Mesothelial cell of epicardium (in vitro differentiated cells): ENCODE results near the gene IER5. TPM values are rescaled to one million over a fixed set of nuclear protein-coding genes. Genes with fewer than 3 reads are reported as not detected.
"Not testable (repeated sequence)": the region's sequence is repeated elsewhere in the genome, so short reads cannot be mapped to it uniquely, and the experiment has no call there.

Experiments
- DNase-seq, 2 experiments: peaks; one replicate each; pipeline ENCODE4 v3.0.0; 2021; ENCODE audit warnings: low spot score in 2 of 2; ENCODE audit not compliant: unreplicated experiment in 2 of 2
- H3K27ac Mint-ChIP-seq: 2 replicates; pipeline ENCODE4 v1.8.0; 2021; ENCODE audit warnings: mixed read lengths
- H3K27me3 Mint-ChIP-seq: 2 replicates; pipeline ENCODE4 v1.8.0; 2021; ENCODE audit warnings: low read depth, mixed read lengths
- H3K36me3 Mint-ChIP-seq: 2 replicates; pipeline ENCODE4 v1.8.0; 2021; ENCODE audit warnings: mixed read lengths
- H3K4me1 Mint-ChIP-seq: 2 replicates; pipeline ENCODE4 v1.8.0; 2021; ENCODE audit warnings: mixed read lengths
- H3K4me3 Mint-ChIP-seq: 2 replicates; pipeline ENCODE4 v1.8.0; 2021; ENCODE audit warnings: mild to moderate bottlenecking, moderate library complexity, mixed read lengths
- H3K9me3 Mint-ChIP-seq: 2 replicates; pipeline ENCODE4 v1.8.0; 2021; ENCODE audit warnings: mixed read lengths
- CTCF ChIP-seq: fragments of 200-600 bp; sonication (generic); IDR thresholded peaks from one replicate; pipeline ENCODE4 v1.5.0; 2021; ENCODE audit warnings: antibody characterized with exemption; ENCODE audit not compliant: unreplicated experiment
- total RNA-seq: library from RNA; stranded (reverse); gene quantifications from 3 replicates; pipeline ENCODE4 v1.2.1, GENCODE V29; 2021

IER5 gene
- total RNA-seq, 1 donor from 2014 or later = 14.1 TPM

GRCh38 chr1:181049378-181049777 is 39.1 kb upstream of the IER5 start:
- Mint-ChIP-seq H3K27ac (no peak overlapping the region), H3K9me3 (no peaks in the 10 kb centered on the region), H3K36me3 (no peaks in the 10 kb centered on the region), H3K27me3 (no peaks in the 10 kb centered on the region), H3K4me3 (no peak overlapping the region), H3K4me1 (peaks cover 8% of the 10 kb centered on the region)
- no peak for DNase-seq
- TF ChIP-seq CTCF = no peak

GRCh38 chr1:181050922-181051321 is 37.6 kb upstream of the IER5 start:
- no peaks in the 10 kb centered on the region for H3K36me3 Mint-ChIP-seq
- no peaks in the 10 kb centered on the region for H3K27me3 Mint-ChIP-seq
- no peak for DNase-seq
- no peaks in the 10 kb centered on the region for H3K9me3 Mint-ChIP-seq
- H3K4me1 Mint-ChIP-seq = no peaks in the 10 kb centered on the region
- TF ChIP-seq CTCF = no peak
- H3K4me3 Mint-ChIP-seq = no peak overlapping the region
- H3K27ac Mint-ChIP-seq = no peak overlapping the region

DNA sequence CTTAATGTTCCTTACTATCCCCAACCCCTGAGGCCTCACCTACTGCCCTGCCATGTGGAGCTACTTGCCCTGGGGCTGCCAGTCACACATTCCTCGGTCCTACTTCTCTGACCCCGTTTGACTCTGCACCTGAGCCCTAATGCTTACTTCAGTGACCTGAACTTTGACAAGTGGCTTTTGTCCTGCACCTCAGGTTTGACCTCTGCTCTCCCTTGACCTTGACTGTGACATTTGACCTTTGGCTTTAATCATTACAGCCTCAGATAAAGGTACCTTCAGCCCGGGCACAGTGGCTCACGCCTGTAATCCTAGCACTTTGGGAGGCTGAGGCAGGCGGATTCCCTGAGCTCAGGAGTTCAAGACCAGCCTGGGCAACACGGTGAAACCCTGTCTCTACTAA is 31.9 kb upstream of the IER5 start:
- peaks cover 2% of the 10 kb centered on the region for H3K4me1 Mint-ChIP-seq
- H3K4me3 Mint-ChIP-seq = no peak overlapping the region
- no peak for DNase-seq
- no peaks in the 10 kb centered on the region for H3K36me3 Mint-ChIP-seq
- no peak for TF ChIP-seq CTCF
- no peaks in the 10 kb centered on the region for H3K27me3 Mint-ChIP-seq
- peaks cover 13% of the 10 kb centered on the region for H3K9me3 Mint-ChIP-seq
- H3K27ac Mint-ChIP-seq = no peak overlapping the region

GRCh38 chr1:181057079-181057478 is 31.4 kb upstream of the IER5 start:
- no peak overlapping the region for H3K4me3 Mint-ChIP-seq
- peaks cover 2% of the 10 kb centered on the region for H3K4me1 Mint-ChIP-seq
- H3K27me3 Mint-ChIP-seq = no peaks in the 10 kb centered on the region
- no peak for DNase-seq
- no peak for TF ChIP-seq CTCF
- no peak overlapping the region for H3K27ac Mint-ChIP-seq
- no peaks in the 10 kb centered on the region for H3K36me3 Mint-ChIP-seq
- peaks cover 13% of the 10 kb centered on the region for H3K9me3 Mint-ChIP-seq

GRCh38 chr1:181059435-181059834 is 29.1 kb upstream of the IER5 start:
- H3K4me1 Mint-ChIP-seq = peaks cover 18% of the 10 kb centered on the region
- DNase-seq = no peak
- no peaks in the 10 kb centered on the region for H3K36me3 Mint-ChIP-seq
- H3K27me3 Mint-ChIP-seq = no peaks in the 10 kb centered on the region
- peaks cover 13% of the 10 kb centered on the region for H3K9me3 Mint-ChIP-seq
- no peak overlapping the region for H3K27ac Mint-ChIP-seq
- no peak for TF ChIP-seq CTCF
- H3K4me3 Mint-ChIP-seq = no peak overlapping the region

- H3K4me1 Mint-ChIP-seq = peaks cover 19% of the 10 kb centered on the region
- peaks cover 13% of the 10 kb centered on the region for H3K9me3 Mint-ChIP-seq
- H3K36me3 Mint-ChIP-seq = no peaks in the 10 kb centered on the region
- DNase-seq = no peak
- no peak for TF ChIP-seq CTCF
- H3K4me3 Mint-ChIP-seq = no peak overlapping the region
- no peak overlapping the region for H3K27ac Mint-ChIP-seq
- no peaks in the 10 kb centered on the region for H3K27me3 Mint-ChIP-seq
These were observed 28.4 kb upstream of the IER5 start for GRCh38 chr1:181060066-181060465.

- not testable (repeated sequence) for H3K27ac Mint-ChIP-seq, H3K4me3 Mint-ChIP-seq, H3K36me3 Mint-ChIP-seq, H3K27me3 Mint-ChIP-seq, DNase-seq
- peaks cover 19% of the 10 kb centered on the region for H3K4me1 Mint-ChIP-seq
- H3K9me3 Mint-ChIP-seq = peaks cover 13% of the 10 kb centered on the region
These were observed 27.6 kb upstream of the IER5 start for GRCh38 chr1:181060947-181061346.
